Fibroblast of pulmonary artery (primary cell): ENCODE results near the gene NSMF.

Experiments
- DNase-seq: peaks from one replicate; pipeline ENCODE4 v3.0.0-alpha.2; 2010; ENCODE audit warnings: low read depth
- H3K4me3 ChIP-seq: replicated peaks from 2 replicates; pipeline ENCODE4 v1.5.1; 2011; ENCODE audit warnings: low read depth, mild to moderate bottlenecking, control low read depth, low read length, moderate library complexity
- TF ChIP-seq, protein P1 (sequence below): IDR thresholded peaks from 2 replicates; pipeline ENCODE4 v1.5.1; 2011; ENCODE audit warnings: mild to moderate bottlenecking, control low read depth, low read length, inconsistent platforms; ENCODE audit errors: missing control alignments

NSMF gene

DNA sequence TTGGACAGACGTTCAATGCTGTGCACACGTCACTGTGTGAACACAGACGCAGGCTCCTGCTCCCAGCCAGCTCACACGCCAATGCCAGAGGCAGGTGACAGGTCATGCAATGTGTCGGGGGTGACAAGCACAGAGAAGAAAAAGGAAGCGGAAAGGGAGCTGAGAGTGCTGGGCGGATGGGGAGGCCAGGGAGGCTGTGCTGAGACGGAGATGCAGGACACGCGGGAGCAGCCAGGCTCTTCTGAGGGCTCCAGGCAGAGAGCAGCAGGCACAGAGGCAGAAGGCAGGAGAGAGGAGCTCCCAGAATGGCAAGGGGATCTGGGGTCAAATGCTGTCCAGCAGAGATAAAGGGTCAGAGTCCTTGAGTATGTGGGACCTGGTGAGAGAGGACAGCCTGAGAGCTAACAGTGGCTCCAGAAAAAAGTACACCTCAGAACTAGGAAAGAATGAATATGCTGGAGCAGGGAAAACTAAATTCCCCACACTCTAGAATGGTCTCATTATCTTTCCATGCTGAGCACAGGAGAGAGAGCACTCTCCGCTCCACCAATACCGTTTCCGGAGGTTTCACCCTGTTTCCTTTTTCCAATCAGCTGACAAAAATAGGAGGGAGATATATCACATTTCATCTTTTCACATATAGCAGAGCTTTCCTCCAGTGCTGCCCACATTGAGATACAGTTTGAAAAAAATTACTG is 32.8 kb upstream of the NSMF start:
- TF ChIP-seq, protein P1, sequence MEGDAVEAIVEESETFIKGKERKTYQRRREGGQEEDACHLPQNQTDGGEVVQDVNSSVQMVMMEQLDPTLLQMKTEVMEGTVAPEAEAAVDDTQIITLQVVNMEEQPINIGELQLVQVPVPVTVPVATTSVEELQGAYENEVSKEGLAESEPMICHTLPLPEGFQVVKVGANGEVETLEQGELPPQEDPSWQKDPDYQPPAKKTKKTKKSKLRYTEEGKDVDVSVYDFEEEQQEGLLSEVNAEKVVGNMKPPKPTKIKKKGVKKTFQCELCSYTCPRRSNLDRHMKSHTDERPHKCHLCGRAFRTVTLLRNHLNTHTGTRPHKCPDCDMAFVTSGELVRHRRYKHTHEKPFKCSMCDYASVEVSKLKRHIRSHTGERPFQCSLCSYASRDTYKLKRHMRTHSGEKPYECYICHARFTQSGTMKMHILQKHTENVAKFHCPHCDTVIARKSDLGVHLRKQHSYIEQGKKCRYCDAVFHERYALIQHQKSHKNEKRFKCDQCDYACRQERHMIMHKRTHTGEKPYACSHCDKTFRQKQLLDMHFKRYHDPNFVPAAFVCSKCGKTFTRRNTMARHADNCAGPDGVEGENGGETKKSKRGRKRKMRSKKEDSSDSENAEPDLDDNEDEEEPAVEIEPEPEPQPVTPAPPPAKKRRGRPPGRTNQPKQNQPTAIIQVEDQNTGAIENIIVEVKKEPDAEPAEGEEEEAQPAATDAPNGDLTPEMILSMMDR, result no peak
- H3K4me3 ChIP-seq, result no peak overlapping the region
- no peak for DNase-seq

DNA sequence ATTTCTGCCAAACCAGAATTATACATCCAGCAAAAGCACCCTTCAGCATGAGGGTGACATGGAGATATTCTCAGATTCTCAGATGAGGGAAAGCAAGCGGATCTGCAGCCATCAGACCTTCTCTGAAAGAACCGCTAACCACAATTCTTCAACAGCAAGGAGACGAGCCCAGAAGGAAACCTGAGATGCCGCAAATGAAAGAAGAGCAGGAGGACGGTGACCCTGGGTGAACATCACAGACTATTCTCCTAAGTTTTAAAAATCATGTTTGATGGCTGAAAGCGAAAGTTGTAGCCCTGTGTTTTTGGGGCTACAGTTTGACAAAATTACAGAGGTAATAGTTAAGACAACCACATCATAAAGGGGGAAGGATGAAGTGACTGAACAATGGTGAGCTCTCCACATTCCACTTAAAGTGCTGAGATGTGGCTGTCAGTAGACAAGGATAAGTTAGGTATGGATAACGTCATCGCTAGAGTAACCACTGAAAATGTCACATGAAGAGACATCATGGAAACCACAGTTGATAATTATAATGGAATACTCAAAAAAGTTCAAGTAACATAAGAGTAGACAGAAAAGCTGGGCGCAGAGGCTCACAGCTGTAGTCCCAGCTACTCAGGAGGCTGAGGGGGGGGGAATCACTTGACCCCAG is 31.5 kb upstream of the NSMF start:
- TF ChIP-seq, protein P1, result no peak
- no peak for DNase-seq
- no peak overlapping the region for H3K4me3 ChIP-seq

DNA sequence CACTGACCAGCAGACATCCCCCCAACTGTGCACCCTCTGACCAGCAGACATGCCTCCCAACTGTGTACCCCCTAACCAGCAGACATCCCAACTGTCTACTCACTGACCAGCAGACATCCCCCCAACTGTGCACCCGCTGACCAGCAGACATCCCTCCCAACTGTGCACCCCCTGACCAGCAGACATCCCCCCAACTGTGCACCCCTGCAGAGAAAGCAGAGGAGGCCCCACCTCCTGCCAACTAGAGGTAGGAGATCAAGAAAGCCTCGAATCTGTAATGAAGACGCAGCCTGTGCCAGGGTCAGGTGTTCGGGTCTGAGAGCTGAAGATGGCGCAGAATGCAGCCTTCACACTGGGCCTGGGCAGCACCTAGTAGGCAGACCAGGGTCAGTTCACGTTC is 29.8 kb upstream of the NSMF start:
- no peak for DNase-seq
- no peak overlapping the region for H3K4me3 ChIP-seq
- TF ChIP-seq, protein P1, result no peak

DNA sequence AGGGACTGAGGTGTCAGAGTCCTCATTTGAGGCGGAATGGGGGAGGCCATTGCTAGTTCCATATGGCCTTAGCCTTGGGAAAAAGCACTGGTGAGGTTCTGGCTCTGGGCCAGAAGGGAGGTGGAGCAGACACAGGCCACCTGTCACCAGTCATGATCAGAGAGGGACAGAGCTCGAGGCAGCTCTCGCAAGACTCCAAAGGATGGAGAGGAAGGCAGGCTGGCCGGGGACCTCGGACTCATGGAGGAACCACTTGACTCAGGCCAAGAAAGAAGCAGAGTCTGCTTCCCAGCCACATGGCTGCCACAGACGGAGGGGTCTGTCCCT is 29.2 kb upstream of the NSMF start:
- DNase-seq, result peak; percentile 11
- TF ChIP-seq, protein P1, result no peak
- no peak overlapping the region for H3K4me3 ChIP-seq

DNA sequence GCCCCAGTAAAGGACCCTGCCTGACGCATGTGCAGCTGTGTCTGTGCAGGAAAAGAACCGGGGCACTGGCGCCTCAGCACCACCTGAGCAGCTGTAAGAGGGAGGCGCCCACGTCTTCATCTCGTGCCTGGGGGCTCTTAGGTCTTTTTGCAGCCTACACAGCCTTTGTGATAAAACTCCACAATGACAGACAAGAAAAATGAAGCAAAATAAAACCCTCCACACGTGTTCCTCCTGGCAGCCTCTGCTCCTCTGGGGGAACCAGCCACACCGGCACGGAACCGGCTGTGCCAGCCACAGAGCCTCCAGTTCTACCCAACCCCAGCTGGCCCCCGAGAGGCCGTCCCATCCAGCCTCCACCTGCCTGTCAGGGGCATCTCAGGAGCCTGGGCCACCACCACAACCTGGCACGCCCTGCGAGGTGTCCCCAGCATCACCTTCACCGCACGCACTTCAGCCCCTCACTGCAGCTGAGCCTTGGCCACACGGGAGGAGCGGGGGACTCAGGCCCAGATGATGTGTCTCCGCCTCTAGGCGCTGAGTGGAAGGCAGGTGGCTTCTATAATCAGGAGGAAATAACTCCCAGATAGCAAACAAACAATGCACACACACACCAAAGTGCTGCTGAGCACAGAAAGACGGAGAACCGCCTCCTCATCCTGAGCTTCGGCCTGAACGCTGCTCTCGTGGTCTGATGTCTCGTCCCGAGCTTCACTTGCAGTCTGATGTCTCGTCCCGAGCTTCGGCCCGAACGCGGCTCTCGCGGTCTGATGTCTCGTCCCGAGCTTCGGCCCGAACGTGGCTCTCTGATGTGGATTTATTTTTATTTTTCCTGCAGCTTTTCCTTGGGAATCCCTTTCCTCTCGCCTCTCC is 28.6 kb upstream of the NSMF start:
- peak; percentile 42 for DNase-seq
- TF ChIP-seq, protein P1, result no peak
- no peak overlapping the region for H3K4me3 ChIP-seq

DNA sequence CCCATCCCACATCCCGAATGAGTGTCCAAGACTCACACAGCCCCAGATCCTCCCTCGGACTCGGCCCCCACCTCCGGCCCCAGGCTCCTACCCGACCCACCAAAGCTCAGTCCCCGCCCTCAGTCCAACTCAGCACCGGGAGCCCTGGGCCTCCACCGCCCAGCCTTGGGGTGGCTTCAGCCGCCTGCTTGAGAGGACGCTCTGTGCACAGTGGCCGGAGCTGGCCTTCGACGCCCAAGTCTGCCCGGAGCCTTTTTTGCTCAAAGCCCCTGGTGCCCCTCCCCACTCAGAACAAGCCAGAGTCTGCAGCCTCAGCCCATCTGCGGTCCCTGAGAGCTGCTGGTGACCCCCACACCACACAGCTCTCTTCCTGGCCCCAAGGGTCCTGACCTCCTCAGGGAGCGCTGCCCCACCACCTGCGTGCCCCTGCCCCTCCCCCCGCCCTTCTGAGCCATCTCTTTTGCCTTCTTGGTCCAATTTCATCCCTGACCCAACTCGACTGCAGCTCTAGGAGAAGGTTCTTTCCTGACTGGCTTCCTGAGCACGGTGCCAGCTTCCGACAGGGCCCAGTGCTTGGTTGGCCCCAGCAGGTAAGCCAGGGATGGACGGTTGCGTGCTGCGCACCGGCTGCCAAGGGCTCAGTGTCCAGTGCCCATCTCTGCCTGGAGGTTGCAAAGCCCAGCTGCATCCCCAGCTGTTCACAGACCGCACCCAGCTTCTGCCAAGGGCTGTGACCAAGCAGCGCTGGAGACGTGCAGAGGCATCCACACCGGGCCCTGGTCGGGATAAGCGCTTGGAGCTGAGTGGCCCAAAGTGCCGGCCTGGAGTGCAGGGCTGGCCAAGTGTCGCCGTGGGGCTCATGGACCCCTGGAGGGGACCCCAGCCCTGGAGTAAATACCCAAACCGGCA is 27.7 kb upstream of the NSMF start:
- no peak for DNase-seq
- TF ChIP-seq, protein P1, result no peak
- no peak overlapping the region for H3K4me3 ChIP-seq
